GM21360 (cell line): ENCODE measurements around the gene PRKG1.

Experiments used
- ATAC-seq: cut with Tn5 transposase; IDR thresholded peaks from one replicate; pipeline ENCODE4 v1.9.1; 2021; ENCODE audit warnings: mild to moderate bottlenecking, moderate library complexity; ENCODE audit not compliant: unreplicated experiment

PRKG1 gene

DNA sequence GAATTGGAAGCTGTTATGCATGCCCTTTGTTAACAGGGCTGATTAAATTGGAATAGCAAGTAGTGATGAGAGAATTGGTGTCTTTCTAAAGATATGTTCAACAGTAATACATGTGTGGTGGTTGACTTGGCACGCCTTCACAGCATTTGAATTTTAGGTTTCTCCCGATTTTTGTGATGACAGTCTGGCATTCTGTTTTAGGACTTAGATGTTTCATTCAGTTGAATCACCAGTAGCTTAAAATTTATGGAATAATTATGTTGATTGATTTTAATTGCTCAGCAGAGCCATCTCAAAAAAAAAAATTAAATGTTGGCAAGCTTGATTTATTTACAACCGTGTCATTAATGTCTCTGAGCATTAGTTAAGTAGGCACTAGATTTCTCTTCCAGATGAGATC, 405.4 kb downstream of the PRKG1 start:
- ATAC-seq = no peak

DNA sequence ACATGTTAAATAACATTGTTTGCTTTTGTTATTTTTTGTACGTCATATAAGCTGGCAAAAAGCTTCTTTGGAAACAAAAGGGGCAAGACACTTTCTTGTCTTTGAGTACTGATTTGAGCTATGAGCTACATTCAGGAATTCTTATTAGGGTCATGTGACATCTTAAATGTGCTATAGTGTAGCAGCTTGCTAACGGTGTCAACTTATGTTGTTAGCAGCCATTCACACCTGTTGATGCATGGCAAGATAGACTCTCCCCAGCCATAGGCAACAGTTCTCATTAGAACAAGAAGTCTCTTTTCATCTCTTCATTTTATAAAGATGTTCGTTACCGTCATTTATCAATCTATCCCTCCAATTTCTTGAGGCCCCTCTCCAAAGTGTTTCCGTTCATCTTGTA, 411.4 kb downstream of the PRKG1 start:
- no peak for ATAC-seq

DNA sequence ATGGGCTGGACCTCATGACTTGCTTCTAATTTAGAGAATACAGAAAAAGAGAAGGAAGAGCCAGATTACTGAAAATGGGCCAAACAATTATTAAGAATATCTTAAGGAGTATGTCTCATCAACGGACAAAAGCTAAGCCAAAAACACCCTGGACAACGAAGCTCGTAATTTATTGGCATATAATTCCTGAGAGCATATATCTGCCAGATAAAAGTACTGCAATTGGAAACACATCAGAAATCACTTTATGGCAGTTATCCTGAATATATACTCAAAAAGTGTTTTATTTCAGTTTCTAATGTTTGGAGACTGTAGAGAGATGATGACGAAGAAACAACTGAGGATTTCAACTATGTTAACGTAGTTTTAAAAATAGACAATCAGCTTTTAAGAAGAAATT, 413.3 kb downstream of the PRKG1 start:
- no peak for ATAC-seq

DNA sequence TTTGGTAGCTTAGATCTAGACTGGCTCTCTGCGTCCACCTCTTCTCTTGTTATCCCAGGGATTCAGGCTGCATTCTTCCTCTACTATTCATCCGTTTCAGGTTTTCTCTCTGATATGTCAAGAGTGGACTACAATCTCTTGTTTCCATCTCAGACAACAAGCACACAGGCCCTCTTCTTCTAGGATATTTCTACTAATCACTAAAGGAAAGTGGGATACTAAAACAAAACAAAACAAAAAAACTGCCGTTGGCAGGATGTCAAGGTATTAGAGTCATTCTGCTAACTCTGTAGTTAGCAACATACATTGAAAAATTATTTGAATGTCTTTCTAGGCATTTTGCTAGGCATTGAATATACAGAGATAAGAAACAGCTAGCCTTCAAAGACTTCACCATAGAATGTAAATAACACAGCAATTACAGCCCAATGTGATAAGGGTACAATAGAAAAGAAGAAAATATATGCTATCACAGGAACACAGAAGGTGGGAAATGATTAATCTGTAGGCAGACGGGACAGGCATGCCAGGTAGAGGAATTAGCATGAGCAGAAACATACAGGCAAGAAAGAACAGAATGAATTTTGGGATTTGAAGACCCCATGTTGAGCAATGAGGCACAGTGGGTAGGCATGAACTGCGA, 414.6 kb downstream of the PRKG1 start:
- ATAC-seq = no peak

- no peak for ATAC-seq
Measured at GRCh38 chr10:51498424-51498823, 424.1 kb downstream of the PRKG1 start.

DNA sequence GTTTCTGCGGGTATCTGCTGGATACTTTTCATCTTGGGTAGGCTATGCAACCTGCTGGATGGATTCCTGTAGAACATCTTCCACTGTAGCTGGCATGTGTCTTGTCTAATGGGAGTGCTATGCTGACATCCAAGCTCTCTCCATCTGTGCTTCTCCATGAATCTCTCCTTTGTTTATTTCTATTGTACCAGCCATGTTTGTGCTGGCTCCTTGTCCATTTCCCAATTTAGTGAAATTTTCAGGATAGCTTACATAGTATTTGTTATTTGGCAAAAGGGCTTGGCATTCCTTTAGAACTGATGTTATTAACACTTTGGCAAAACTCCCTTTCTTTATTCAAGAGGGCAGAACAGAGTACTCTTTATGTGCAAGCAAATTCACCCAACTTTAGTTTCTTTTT, 427.1 kb downstream of the PRKG1 start:
- no peak for ATAC-seq

DNA sequence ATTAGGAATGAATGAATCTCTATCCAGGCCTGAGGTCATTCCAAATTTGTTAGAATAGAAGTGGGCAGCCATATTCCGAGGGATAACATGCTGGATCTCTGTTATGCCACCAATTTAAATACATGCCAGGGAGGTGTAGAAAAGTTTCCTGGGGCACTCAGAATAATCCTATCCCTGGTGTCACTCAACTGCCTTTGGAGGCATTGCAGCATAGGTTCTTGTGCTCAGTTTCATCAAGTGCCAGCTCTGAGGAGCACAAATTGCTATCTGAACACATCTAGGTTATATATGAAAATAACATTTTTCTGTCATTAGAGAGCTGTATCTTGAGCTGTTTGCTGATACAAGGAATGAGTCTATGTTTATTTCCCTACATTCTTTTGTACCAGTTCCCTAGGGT, 427.8 kb downstream of the PRKG1 start:
- ATAC-seq = no peak

DNA sequence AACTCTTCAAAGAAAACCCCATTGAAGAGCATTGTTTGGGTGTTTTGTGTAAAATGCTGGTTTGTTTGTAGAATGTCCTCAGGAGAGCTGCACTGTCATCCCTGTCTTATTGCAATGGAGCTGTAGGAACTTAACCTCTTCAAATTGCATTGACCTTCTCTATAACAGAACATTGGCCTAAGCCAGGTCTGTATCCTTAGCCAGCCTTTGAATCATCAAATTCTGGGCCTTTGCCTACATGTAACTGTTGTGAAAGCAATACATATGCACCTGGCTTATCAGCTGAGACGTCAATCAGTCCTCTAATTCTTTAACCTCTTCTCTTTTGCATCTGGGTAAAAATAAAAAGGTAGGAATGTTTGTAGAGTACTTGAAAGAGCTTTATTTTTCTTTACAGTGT, 429.1 kb downstream of the PRKG1 start:
- no peak for ATAC-seq

DNA sequence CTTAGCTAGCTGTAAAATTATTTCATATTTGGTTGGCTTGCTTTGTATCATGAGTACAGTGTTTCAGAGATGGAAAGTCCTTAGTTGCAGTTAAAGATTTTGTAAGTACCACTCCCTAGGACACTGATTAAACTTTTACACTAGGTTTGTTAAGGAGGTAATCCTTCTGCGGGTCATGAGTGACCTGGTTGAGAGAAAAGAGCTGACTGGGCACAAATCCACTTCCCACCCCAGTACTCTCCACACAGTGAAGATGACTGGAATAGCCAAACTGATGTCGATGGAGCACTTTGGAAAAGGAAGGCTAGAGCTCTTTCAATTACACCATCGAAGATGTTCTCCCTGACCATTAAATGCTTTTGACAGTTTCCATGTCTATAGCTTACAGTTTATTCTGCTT, 433.2 kb downstream of the PRKG1 start:
- no peak for ATAC-seq

- ATAC-seq = no peak
Measured at GRCh38 chr10:51508156-51508555, 433.9 kb downstream of the PRKG1 start.

GRCh38 chr10:51510231-51510630, 435.9 kb downstream of the PRKG1 start:
- ATAC-seq = no peak

- ATAC-seq = no peak
Measured at GRCh38 chr10:51521605-51522004, 447.3 kb downstream of the PRKG1 start.

DNA sequence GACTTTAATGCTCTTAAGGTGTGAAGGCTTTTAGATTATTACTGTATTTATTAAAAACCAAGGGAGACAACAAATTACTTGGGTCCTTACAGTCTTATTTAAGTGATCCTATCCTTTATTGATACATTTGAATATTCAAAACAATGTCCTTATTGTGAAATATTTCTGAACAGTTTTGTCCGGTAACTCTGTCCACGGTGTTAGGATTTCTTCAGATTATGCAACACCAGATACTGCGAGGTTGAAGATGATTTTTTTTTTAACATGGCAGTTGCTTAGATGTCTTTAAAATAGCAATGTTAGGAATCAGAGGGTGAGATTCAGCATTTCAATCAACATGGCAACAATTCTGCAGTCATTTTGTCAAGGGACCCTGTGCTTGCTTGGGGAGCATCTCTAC, 448.6 kb downstream of the PRKG1 start:
- ATAC-seq = no peak

DNA sequence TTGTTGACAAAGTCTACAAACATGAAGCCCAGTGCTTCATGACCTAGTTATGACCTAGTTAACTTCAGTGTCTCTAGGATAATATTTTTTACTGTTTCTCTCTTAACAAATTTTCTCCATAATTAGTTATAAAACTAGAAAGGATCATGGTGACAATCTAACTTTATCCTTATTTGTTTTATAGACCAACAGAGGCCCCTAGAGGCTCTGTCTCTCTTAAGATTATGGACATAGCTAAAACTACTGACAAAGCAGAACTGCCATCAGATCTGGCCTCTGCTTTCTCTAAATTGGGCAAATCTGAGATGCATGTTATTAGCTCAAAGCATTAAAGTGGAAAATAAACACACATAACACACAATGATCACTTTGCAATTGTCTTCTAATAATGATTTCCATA, 449.2 kb downstream of the PRKG1 start:
- no peak for ATAC-seq

DNA sequence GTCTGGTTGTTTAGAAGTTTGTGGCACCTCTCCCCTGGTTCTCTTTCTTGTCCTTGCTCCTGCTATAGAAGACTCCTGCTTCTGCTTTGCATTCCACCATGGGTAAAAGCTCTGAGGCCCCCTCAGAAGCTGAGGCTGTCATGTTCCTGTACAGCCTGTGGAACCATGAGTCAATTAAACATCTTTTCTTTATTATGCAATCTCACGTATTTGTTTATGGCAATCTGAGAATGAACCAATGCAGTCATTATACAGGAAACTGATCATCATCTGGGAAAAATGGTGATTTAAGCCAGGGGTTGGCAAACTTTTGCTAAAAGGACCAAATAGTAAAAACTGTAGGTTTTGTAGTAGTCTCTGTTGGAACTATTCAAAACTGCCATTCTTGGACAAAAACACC, 449.8 kb downstream of the PRKG1 start:
- ATAC-seq = no peak

DNA sequence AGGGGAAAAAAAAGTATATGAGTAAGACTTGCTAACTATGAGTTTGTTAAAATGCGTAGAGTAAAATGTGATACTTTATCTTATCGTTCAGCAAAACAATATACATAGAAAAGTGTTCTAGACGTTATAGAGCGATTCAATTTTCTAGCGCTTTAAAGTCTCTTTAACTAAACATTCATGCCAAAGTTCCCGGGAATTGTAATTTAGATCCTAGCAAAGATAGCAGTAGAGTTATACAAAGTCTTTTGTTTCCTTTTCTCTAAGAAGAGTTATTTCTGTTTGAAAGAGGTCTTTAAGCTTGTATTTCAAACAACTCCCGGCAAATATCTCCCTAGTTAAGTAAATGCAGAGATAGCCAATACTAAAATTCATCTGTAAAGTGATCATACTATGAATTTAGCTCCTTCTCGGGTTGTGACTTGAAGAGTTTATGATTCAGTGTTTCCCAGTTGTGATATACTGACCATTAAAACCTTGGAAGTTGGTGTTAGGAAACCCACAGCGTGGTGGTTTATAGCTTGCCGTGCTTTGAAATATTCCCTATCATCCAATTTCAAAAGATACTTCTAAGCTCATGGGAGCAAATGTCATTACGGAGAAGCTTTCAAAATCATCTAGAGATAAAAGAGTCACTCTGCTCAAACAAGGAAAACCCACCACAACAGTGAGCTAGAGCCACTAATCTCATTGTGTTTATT, 453.4 kb downstream of the PRKG1 start:
- ATAC-seq = no peak

GRCh38 chr10:51528527-51528926, 454.2 kb downstream of the PRKG1 start:
- no peak for ATAC-seq

- ATAC-seq = no peak
Measured at GRCh38 chr10:51530541-51530940, 456.3 kb downstream of the PRKG1 start.

- no peak for ATAC-seq
Measured at GRCh38 chr10:51532044-51532443, 457.8 kb downstream of the PRKG1 start.

- ATAC-seq = no peak
Measured at GRCh38 chr10:51542853-51543252, 468.6 kb downstream of the PRKG1 start.

- ATAC-seq = no peak
Measured at GRCh38 chr10:51544933-51545332, 470.6 kb downstream of the PRKG1 start.

- ATAC-seq = no peak
Measured at GRCh38 chr10:51547941-51548340, 473.7 kb downstream of the PRKG1 start.

GRCh38 chr10:51552879-51553278, 478.6 kb downstream of the PRKG1 start:
- no peak for ATAC-seq
